Right ventricle myocardium superior (tissue), 1 donor: ENCODE results near the gene CCER1. TPM values are rescaled to one million over a fixed set of nuclear protein-coding genes. Genes with fewer than 3 reads are reported as not detected.

Experiments
- ATAC-seq: fragments of 200-7000 bp; cut with Tn5 transposase; one replicate; pipeline ENCODE4 v1.9.1; 2020; ENCODE audit warnings: mild to moderate bottlenecking; ENCODE audit not compliant: poor library complexity
- DNase-seq: peaks from one replicate; pipeline ENCODE4 v3.0.0-alpha.2; 2020
- intact Hi-C: fragments of 100-400 bp; cut with DNase I; formaldehyde crosslinking; loops from one replicate; pipeline ENCODE4 v1.11.2; 2022
- total RNA-seq: library from RNA; stranded (reverse); fragmentation: NEBNext Ultra II Directional; extraction: Animal tissue kit (Norgen Biotek cat#: 25700); gene quantifications from one replicate; pipeline ENCODE4 v1.2.1, GENCODE V29; 2021
- donor health status: DM: no; HTN: yes; CAD: no; lungs with severe emphysema.

The CCER1 gene
- total RNA-seq, 1 donor from 2014 or later: not detected

- intact Hi-C loops: no loop called here
- ATAC-seq (no peak), DNase-seq (no peak)
Observed at GRCh38 chr12:90937651-90938050, 17.3 kb downstream of the CCER1 start.

- intact Hi-C loops: no loop called here
- DNase-seq (no peak), ATAC-seq (no peak)
Observed at GRCh38 chr12:90936230-90937005, 18.6 kb downstream of the CCER1 start.

GRCh38 chr12:90925562-90925961 is 29.4 kb downstream of the CCER1 start:
- ATAC-seq: no peak
- DNase-seq: no peak
- intact Hi-C loops: no loop called here

GRCh38 chr12:90924406-90924805 is 30.6 kb downstream of the CCER1 start:
- DNase-seq (no peak), ATAC-seq (no peak)
- intact Hi-C loops: no loop called here

- intact Hi-C loops: no loop called here
- DNase-seq (no peak), ATAC-seq (no peak)
Observed at GRCh38 chr12:90922145-90922627, 32.8 kb downstream of the CCER1 start.

- DNase-seq (no peak), ATAC-seq (no peak)
- intact Hi-C loops: no loop called here
Observed at GRCh38 chr12:90921536-90921935, 33.4 kb downstream of the CCER1 start.

GRCh38 chr12:90920222-90920621 is 34.8 kb downstream of the CCER1 start:
- intact Hi-C loops: no loop called here
- DNase-seq (no peak), ATAC-seq (no peak)

- intact Hi-C loops: no loop called here
- ATAC-seq: no peak
- DNase-seq: no peak
Observed at GRCh38 chr12:90917431-90917830, 37.5 kb downstream of the CCER1 start.

GRCh38 chr12:90916516-90916915 is 38.5 kb downstream of the CCER1 start:
- DNase-seq (no peak), ATAC-seq (no peak)
- intact Hi-C loops: no loop called here

GRCh38 chr12:90915353-90915752 is 39.6 kb downstream of the CCER1 start:
- intact Hi-C loops: no loop called here
- DNase-seq: no peak
- no peak for ATAC-seq

GRCh38 chr12:90910958-90911357 is 44.0 kb downstream of the CCER1 start:
- ATAC-seq (no peak), DNase-seq (no peak)
- intact Hi-C loops: no loop called here

- peak; percentile 49 for ATAC-seq
- intact Hi-C loops: no loop called here
- no peak for DNase-seq
Observed at GRCh38 chr12:90909069-90909770, 45.8 kb downstream of the CCER1 start.

GRCh38 chr12:90908465-90908864 is 46.5 kb downstream of the CCER1 start:
- ATAC-seq (peak; percentile 41), DNase-seq (no peak)
- intact Hi-C loops: no loop called here

- DNase-seq (no peak), ATAC-seq (no peak)
- intact Hi-C loops: no loop called here
Observed at GRCh38 chr12:90905691-90906370, 49.1 kb downstream of the CCER1 start.

- ATAC-seq: no peak
- intact Hi-C loops: no loop called here
- DNase-seq: no peak
Observed at GRCh38 chr12:90902596-90902995, 52.4 kb downstream of the CCER1 start.

Other genes with a start within 250 kb of the CCER1 start
- not detected for gene EPYC, start 49.8 kb upstream of the CCER1 start, total RNA-seq
- not detected for gene KERA, start 102.8 kb upstream of the CCER1 start, total RNA-seq
- gene LUM, start 156.3 kb upstream of the CCER1 start, total RNA-seq: 34.6 TPM
- 800 TPM for gene DCN, start 227.6 kb upstream of the CCER1 start, total RNA-seq